NCI-H2029 (cell line): ENCODE data around the gene AHSA1.
"Not testable (repeated sequence)": the region's sequence is repeated elsewhere in the genome, so short reads cannot be mapped to it uniquely, and the experiment has no call there.

Source experiments
- DNase-seq: peaks from one replicate; lab custom pipeline; 2025; lab: John Stamatoyannopoulos, UW

AHSA1 gene

DNA sequence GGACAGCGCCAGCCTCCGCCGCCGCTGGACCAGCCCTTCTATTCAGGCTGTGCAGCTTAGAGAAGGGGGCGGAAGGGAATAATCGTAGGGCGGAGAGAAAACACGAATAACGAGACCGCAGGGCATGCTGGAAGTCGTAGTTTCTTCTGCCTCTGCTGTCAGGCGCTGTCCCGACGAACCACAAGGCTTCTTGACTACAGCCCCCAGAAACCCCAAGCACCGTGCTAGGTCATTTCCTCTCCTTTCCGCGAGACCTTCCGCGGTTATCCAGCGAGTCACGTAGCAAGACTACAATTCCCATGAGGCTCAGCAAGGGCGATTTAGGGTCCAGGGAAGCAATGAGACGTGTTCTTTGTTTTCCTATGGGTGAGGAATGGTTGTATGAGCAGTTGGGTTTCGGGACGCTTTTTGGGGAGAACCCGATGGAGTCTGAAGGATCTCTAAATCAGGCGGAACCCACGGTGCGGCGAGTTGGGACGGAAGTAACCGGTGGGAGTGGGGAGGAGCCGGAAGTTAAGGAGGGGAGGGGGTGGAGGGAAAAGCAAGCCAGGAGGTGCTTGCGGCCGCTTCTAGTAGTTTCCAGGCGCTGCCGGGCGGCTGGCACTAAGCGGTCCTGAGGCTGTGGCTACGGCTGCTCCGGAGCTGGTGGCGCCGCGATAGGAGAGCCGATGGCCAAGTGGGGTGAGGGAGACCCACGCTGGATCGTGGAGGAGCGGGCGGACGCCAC, at the start of gene AHSA1, which contains the start of gene VIPAS39:
AHSA1 (plus strand) TSS at position 572 of the 727 bp plus-strand sequence; CDS start at position 669, 97 bp downstream.
VIPAS39 (minus strand) TSS at position 80 of the 727 bp plus-strand sequence. CDS start 3,499 bp downstream, outside the sequence.
- DNase-seq: peak; percentile 92

DNA sequence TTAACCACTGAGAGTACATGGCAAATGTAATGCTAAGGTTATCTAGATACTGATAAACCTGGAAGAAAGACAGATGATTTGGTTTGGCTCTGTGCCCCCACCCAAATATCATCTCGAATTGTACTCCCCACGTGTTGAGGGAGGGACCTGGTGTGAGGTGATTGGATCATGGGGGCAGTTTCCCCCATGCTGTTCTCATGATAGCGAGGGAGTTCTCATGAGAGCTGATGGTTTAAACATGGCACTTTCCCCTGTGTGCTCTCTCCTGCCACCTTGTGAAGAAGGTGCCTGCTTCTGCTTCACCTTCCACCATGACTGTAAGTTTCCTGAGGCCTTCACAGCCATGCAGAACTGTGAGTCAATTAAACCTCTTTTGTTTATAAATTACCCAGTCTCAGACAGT, 48.8 kb upstream of the AHSA1 start:
- no peak for DNase-seq

DNA sequence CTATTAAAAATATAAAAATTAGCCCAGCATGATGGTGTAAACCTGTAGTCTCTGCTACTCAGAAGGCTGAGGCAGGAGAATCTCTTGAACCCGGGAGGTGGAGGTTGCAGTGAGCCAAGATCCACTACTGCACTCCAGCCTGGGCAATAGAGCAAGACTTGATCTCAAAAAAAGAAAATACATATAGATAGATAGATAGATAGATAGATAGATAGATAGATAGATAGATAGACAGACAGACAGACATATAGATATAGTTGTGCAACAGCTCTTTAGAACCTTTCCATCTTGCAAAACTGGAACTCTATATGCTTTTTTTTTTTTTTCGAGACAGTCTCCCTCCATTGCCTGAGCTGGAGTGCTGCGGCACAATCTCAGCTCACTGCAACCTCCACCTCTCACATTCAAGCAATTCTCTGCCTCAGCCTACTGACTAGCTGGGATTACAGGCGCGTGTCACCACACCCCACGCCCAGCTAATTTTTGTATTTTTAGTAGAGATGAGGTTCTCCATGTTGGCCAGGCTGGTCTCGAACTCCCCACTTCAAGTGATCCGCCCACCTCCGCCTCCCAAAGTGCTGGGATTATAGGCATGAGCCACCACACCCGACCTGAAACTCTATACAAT, 42.4 kb upstream of the AHSA1 start:
- DNase-seq: not testable (repeated sequence)

DNA sequence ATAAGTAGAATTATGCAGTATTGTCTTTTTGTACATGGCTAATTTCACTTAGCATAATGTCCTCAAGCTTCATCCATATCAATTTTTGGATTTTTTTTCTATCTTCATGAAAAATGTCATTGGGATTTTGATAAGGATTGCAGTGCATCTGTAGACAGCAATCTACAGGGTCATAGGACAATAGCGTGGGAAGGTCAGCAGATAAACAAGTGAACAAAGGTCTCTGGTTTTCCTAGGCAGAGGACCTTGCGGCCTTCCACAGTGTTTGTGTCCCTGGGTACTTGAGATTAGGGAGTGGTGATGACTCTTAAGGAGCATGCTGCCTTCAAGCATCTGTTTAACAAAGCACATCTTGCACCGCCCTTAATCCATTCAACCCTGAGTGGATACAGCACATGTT, 41.8 kb upstream of the AHSA1 start:
- not testable (repeated sequence) for DNase-seq

DNA sequence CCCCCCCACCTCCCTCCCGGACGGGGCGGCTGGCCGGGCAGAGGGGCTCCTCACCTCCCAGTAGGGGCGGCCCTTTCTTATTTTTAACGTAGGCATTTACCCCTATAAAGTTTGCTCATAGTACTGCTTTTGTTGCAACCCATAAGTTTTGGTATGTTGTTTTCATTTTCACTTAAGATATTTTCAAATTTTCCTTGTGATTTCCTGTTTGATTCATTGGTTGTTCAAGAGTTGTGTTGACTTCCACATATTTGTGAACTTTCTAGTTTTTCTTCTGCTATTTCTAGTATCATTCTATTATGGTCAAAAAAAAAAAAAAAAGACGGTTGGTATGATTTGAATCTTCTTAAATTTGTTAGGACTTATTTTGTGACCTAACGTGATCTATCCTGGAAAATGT, 41.1 kb upstream of the AHSA1 start:
- DNase-seq: no peak

DNA sequence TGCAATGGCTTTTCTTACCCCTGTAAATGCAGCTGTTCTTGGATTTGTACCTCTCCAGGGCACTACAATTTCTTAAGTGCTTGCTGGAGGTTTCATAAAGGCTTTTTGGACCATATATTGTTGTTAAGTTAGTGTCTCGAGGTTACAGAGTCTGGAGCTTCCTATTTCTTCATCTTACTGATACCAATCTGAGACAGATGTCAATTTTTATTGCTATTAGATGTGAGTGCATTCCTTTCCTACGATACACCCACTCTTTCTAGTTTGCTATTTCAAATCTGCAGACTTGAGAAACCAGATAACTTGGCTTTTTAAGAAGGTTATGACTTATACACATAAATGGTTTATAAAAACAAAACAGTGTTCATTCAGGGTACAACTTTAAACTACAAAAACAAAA, 36.7 kb upstream of the AHSA1 start:
- no peak for DNase-seq

DNA sequence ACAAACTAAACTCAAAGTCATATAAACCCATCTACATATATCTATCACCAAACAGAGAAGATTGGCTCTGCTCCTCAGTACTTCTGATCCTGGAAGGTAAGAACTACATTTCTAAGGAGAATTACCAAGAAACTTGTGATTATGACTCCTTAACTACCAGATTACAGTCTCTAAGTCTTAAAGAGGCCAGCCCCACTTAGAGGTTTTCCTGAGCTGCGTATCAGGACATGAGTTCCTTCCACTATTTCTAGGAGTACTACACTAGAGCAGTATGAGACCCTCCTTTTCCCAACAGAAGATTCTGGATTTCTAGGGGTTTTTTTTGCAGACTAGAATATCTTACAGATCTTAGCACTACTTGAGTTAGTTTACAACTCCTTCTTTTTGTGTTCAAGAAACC, 34.5 kb upstream of the AHSA1 start, which contains the start of gene NOXRED1:
NOXRED1 (minus strand) TSS at position 101 of the 400 bp plus-strand sequence. CDS start 634 bp downstream, outside the sequence.
- no peak for DNase-seq

DNA sequence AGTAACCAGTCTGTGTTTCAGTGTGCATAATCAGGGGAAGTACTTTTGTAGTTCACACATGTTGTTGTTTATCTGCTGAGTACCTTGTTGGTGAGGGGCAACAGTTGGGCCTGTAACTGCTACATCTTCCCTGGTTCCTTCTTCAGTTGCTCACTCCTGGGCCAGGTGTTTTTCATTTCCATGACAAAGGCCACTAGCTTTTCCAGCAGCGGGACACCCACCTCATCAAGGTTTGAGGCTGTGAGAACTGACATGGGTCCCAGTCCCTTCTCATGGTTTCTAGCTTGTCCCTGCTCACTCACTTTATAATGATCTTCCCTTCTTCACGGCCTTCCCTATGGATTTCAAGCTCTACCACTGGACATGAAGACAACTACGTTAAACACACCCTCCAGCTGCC, 33.0 kb upstream of the AHSA1 start:
- no peak for DNase-seq

DNA sequence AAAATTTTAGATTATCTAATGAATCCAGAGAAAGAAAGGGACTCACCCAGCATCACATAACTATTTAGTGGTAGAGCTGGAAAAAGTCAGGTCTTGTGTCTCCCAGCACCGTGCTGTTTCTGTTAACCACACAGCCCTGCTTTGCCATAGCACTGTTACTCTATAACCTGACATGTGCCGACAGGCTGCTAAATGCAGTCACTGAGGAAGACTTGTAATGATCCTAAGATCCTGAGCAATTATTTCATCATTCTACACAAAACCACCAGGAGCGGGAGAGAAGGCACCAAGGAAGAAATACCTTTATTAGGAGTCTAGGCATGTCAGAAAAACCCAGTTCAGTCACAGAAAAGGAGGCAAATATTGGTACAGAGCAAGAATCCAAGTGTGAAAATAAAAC, 31.5 kb upstream of the AHSA1 start:
- DNase-seq: no peak

DNA sequence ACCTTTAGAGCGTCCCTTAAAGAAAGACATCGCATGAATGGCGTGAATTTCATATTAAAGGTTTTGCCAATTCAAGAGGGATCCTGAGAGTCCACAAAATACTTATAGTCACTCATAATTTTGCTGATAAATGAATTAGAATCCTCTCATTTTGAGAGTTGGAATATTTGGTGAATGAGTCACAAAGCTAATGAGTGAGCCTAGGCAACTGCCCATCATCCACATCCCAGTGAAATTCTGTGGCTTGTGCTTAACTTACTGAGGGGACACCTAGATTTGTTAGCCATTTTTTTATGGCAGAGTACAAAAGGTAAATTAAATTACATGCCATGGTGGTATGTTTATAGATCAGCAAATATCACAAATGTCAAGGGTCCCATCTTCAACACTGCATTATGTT, 21.9 kb upstream of the AHSA1 start:
- DNase-seq: no peak

DNA sequence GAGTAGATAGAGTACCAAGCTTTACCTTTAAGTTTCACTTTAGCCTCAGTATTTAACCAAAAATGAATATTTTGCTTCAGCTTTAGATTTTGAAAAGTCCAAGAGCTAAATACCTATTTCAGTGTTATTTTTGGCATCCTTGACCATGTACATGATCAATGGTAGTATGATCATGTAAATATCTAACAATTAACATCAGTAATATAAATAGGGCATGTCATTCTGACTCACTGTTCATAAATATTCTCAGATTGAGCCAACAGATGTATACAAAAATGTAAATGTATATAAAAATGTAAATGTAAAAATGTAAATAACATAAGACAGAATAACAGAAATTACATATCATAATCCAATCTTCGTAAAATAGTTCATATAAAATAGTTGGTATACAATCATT, 19.3 kb upstream of the AHSA1 start:
- DNase-seq: no peak

DNA sequence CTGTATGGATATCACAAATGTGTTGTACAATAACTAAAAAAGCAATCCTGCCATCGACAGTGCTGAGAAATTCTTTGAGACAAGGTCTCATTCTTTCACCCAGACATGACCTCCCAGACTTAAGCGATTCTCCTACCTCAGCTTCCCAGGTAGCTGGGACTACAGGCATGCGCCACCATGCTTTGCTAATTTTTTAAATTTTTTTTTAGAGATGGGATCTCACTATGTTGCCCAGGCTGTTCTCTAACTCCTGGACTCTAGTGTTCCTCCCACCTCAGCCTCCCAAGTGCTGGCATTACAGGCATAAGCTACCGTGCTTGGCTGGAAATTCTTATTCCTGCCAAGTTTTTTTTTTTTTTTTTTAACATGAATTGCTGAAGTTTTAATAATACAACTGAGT, 18.0 kb upstream of the AHSA1 start:
- no peak for DNase-seq

DNA sequence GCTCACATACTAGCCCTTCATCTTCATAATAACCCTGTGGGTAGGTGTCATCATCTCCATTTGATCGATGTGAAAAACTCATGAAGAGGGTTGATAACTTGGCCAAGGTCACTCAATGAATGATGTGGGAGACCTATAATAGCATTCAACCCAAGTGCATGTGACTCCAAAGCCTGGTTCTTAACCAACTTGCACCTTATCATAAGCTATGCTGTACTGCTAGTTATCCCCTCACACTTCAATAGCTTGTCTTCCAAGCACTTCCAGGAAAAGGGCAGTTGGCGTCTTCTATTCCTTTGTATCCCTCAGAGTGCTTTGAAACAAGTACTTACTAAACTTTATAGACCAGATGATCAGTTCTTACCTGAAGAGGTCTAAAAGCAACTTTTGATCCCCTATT, 15.7 kb upstream of the AHSA1 start:
- DNase-seq: no peak

DNA sequence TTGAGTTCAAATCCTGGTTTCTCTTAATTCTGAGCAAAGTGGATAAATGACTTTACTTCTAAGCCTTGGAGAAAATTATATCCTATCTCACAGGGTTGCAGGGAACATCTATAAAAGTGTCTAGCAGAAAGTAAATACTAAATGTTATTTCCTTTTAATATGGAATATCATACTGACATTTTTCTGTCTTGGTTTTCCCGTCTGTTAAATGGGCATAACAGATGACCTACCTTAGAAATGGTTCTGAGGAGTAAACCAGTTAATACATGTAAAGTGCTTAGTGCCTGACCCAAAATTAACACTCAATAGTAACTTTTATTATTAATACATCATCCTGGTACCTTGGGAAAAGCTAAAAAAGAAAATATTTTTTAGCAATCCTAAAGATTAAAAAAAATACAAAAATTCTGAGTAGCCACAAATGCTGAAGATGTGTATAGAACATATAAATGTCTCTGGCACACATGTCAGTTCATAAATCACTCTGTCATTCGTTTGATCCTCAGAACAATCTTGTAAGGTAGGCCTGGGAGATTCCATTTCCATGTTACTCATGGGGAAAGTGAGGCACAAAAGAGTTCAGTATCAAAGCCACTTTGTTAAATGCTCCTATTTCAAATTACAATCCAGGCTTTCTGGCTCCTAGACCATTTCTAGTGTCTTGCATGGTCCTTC, 1.8 kb upstream of the AHSA1 start:
- no peak for DNase-seq

DNA sequence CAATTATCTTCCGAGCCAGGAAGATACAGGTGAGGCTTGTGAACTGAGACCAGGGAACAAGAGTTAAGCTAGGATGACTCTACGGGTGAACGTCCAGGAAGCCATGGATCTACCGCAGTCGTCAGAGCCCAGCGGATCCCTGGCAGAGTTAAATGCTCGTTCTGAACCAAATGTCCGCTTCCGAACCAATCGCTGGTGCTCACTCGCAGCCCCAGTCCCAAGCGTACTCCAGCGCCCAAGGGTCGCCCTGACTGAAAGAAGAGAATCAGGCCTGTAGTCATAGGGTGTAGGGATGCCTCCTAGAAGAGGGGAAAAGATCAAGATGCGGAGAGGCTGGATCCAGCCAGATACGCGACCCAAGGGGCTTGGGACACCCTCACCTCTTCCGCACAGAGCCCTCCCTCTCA, 775 bp upstream of the AHSA1 start:
- no peak for DNase-seq

DNA sequence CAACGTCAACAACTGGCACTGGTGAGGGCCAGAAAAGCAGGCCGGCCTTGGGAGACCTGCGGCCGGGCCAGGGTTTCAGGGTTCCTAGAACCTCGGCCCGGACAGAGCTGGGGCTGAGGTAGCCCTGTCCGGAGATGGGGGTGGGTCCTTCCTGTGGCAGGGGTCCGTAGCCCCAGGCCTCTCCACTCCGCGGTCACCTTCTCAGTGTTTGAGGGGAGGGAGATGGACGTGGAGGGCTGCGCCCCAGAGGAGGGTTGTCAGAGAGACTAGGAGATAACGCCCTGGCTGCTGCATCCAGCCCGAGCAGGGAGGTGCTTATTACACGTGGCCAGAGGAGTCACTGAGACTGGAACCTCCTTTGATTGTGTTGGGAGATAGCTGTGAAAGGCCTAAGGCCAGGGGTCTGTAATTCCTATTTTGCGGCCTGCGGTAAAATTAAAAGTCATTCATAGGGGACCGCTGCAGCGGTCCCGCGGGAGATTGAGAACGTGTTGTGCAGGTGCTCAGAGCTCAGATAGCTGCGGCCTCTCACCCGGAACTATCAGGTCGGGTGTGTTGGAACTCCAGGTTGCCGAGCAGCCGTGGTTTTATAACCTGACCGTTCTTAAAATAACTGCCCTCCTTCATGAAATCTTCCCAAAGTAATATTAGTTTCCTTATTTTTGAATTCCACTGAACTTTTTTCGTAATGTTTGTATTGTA, 507 bp downstream of the AHSA1 start:
- no peak for DNase-seq

DNA sequence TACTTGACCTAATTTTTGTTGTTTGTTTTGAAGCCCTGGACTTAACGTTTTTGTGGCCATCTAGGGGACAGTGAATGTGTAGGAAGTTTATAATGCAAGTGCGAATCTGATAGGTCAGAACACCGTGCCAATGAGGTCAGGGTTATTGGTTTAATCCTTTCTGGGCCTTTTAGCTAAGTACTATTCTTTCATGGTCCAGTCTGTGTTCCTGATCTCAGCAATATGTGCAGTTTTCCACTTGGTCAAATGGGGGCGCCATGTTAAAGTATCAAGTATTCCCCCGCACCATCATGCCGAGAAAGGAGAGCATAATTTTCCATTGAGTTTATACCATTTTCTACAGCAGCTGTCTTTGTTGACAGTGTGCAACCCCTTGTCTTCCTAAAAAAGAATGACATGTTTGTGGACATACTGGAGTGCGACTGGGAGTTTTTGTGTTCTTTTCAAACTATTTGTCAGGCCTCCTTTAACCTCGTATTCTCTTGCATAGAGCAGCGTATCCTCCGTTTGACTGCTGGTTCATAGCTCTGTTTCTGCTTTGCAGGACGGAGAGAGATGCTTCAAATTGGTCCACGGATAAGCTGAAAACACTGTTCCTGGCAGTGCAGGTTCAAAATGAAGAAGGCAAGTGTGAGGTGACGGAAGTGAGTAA, 1.3 kb downstream of the AHSA1 start:
- DNase-seq: no peak

DNA sequence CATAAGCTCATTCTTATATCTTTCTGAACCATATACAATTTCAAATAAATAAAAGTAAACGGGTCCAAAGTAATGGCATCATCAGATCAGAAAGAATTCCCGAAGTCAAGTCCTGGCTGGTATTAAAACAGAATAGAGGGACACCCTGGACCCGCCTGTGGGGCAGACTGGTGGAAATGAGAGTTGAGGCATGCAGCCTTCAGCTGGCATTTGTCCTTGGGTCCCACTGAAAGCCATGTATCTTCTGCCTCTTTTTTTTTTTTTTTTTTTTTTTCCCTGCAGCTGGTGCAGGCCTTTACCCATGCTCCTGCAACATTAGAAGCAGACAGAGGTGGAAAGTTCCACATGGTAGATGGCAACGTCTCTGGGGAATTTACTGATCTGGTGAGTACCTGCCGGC, 9.9 kb downstream of the AHSA1 start:
- DNase-seq: no peak

DNA sequence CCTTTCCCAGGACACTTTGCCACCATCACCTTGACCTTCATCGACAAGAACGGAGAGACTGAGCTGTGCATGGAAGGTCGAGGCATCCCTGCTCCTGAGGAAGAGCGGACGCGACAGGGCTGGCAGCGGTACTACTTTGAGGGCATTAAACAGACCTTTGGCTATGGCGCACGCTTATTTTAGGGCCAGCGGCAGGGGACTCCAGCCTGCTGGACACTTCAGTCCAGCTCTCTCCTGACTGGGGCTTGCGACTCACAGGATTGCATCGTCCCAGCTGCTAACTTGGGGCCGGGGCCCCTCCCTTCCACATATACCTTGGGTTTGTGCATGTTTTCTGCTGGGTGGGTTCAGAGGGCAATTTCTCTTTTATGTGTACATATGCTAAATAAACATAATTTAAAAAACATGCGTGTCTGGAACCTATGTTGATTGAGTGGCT, 11.2 kb downstream of the AHSA1 start:
- no peak for DNase-seq

DNA sequence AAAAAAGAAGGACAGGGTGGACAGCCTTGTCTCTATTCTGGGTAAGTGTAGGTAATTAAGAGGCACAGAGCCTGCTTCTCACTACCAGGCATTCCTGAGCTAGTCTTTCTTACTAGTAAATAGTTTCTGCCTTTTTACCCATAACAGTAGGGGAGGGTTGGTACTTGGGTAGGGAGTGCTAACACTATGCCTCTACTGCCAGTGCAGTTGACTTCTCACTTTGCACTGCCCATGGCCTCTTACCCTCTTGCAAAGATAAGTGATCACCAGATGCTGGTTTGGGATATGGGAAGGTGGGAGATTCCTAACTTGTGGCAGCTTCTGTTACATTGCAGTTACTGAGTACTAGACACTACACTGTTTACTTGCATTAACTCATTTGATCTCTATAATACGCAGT, 11.6 kb downstream of the AHSA1 start:
- DNase-seq: no peak

DNA sequence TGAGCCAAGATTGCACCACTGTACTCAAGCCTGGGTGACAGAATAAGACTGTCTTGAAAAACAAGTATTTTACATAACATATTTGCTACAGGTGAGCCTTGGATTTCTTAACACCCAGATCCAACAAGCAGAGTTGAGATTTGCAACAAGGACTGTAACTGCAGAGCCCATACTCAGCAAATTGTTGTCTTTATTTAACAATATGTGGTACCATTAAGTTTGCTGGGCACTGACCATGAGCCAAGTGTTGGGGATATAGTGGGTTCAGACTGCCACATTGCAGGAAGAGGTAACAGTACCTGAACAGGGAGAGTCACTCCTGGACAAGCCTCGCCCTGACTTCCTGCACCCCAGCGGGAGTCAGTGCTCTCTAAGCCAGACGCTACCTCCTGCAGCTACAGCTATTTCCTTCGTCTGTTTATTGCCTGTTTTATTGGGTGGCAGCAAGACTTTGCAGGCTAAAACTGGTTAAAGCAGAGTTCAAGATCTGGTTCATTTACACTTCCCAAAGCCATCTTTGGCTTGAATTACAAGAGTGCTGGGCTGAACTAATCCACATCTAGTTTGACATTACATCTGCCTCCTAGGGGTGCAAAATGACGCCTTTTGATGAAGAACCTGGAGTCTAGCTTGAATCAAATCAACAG, 12.5 kb downstream of the AHSA1 start:
- DNase-seq: no peak
